ENCODE results near the gene ZNF467. TPM values are rescaled to one million over a fixed set of nuclear protein-coding genes. Genes with fewer than 3 reads are reported as not detected.

The ZNF467 gene
- total RNA-seq, 2 donors from 2014 or later: 6.0 to 7.9 TPM

DNA sequence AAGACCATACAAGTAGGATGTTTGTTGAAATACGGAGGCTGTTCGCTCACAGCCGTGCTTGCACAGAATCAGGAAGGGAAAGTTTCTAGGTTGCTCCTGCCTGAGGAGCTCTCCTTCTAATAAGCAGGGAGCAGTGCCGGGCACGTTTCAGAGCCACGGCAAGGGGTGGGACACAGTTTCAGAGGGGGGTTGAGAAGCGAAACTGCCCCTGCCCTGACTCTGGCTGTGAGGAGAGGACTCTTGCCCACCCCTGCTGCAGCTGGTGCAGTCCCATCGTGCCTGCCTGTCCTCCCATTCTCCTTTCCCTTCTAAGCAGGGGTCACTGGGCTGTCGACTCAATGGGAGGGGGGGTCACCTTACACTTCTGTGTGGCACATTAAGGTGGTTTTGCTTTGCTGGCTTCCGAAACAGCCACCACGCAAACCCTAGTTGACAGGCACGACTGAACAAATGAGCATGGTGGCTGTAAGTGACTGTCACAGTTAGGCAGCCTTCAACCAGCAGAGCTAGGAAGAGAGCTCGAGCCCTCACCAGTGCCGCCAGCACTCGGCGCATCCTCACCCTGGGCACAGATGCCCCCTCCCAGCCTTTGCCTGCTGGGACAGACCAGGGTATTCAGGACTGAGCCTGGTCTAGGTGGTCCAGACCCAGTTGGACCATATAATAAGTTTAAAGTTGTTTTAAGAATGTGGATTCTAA, 37.5 kb downstream of the ZNF467 start:
- Histone ChIP-seq H3K4me1 (replicated peaks) (no peaks in the 10 kb centered on the region), H3K27me3 (replicated peaks; ENCODE audit: insufficient read depth) (no peaks in the 10 kb centered on the region), H3K27ac (no peak overlapping the region), H3K36me3 (no peaks in the 10 kb centered on the region), H3K9me3 (no peaks in the 10 kb centered on the region), H3K4me3 (no peak overlapping the region)
- 56% methylated on average over 16 of the region's 16 CpGs for WGBS
- TF ChIP-seq, protein P1, sequence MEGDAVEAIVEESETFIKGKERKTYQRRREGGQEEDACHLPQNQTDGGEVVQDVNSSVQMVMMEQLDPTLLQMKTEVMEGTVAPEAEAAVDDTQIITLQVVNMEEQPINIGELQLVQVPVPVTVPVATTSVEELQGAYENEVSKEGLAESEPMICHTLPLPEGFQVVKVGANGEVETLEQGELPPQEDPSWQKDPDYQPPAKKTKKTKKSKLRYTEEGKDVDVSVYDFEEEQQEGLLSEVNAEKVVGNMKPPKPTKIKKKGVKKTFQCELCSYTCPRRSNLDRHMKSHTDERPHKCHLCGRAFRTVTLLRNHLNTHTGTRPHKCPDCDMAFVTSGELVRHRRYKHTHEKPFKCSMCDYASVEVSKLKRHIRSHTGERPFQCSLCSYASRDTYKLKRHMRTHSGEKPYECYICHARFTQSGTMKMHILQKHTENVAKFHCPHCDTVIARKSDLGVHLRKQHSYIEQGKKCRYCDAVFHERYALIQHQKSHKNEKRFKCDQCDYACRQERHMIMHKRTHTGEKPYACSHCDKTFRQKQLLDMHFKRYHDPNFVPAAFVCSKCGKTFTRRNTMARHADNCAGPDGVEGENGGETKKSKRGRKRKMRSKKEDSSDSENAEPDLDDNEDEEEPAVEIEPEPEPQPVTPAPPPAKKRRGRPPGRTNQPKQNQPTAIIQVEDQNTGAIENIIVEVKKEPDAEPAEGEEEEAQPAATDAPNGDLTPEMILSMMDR (IDR thresholded peaks at IDR 0.05): no peak
- TF ChIP-seq POLR2A (IDR thresholded peaks at IDR 0.05) (no peak), POLR2AphosphoS5 (IDR thresholded peaks at IDR 0.05) (no peak)
- no peak for DNase-seq (ENCODE audit: low spot score)
- intact Hi-C loops (cut with DNase I): no loop called here

DNA sequence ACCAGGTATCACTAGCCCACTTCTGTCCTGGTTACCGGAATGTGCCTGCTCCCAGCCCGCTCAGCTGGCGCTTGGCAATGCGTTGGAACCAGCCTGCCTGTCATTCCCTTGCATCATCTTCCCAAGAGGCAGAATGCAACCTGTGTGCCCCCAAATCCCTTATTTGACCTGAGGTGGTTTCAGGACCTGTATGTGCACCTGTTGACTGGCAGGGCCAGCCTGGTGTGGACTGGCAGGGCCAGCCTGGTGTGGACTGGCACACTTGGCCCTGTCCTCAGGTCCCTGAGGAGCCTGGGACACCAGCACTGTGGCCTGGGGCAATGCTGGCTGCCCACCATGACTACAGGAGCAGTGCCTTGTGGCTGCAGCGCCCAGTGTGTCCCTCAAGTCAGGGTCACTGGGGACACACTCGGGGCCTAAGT, 38.2 kb downstream of the ZNF467 start:
- 89% methylated on average over 5 of the region's 6 CpGs for WGBS
- Histone ChIP-seq H3K36me3 (peaks cover 0 to 5% of the 10 kb centered on the region in 2 donors), H3K27me3 (replicated peaks; ENCODE audit: insufficient read depth) (no peaks in the 10 kb centered on the region), H3K4me3 (no peak overlapping the region), H3K27ac (no peak overlapping the region), H3K9me3 (no peaks in the 10 kb centered on the region), H3K4me1 (replicated peaks) (no peaks in the 10 kb centered on the region)
- DNase-seq (ENCODE audit: low spot score): no peak
- intact Hi-C loops (cut with DNase I): no loop called here
- TF ChIP-seq POLR2A (IDR thresholded peaks at IDR 0.05): no peak
- no peak for TF ChIP-seq POLR2AphosphoS5 (IDR thresholded peaks at IDR 0.05)
- TF ChIP-seq, protein P1 (IDR thresholded peaks at IDR 0.05): no peak

DNA sequence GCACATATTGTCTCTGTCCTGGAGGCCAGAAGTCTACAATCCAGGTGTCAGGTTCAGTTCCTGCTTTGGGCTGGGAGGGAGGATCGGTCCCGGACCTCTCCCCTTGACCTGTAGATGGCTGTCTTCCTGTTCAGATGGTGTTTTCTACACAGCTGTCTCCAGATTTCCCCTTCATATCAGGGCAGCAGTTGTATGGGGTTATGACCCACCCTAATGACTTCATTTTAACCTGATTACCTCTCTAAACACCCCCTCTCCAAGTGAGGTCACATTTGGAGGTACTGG, 38.7 kb downstream of the ZNF467 start:
- peaks cover 1 to 5% of the 10 kb centered on the region in 2 donors for H3K36me3 ChIP-seq
- no peak overlapping the region for H3K4me3 ChIP-seq
- no peaks in the 10 kb centered on the region for H3K4me1 ChIP-seq (replicated peaks)
- no peaks in the 10 kb centered on the region for H3K27me3 ChIP-seq (replicated peaks; ENCODE audit: insufficient read depth)
- TF ChIP-seq, protein P1 (IDR thresholded peaks at IDR 0.05): no peak
- H3K9me3 ChIP-seq: no peaks in the 10 kb centered on the region
- intact Hi-C loops (cut with DNase I): no loop called here
- DNase-seq (ENCODE audit: low spot score): no peak
- 65% methylated on average over 2 of the region's 2 CpGs for WGBS
- no peak overlapping the region for H3K27ac ChIP-seq

DNA sequence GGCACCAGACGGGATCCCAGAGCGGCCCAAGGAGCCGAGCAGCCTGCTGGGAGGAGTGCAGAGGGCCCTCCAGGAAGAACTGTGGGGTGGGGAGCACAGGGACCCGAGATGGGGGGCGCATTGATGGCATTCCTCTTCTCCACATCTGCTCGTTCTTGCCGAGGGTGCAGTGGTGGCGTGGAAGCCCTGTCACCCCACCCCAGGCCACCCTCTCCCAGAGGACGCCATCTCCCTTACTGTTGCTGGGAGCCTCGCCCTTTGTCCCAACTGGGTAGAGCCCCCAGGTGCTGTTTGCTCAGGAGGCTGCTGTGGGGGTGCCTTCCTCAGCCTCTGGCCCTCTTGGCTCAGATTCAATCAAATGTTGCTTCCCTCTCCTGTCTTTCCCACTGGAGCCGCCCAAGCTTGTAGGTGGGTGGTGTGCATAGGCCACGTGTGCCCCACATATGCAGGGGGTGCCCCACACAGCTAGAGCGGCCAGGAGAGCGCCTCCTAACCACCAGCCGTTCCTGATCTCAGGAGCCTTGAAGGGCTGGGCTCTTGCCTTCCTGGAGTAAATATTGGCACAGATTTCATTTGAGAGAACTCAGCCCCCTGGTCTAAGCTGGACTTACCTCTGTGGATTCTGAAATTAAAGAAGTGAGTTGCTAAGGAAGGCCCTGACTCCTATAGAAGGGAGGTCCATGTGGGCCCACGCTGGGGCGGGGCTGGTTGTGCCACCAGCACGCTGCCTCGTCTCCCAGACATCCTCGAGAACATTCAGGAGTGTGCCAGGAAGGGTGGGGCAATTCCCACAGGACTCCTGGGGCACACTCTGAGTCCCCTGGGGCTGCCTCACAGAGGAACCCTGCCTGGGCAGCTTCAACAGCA, 39.2 kb downstream of the ZNF467 start:
- Histone ChIP-seq H3K9me3 (no peaks in the 10 kb centered on the region), H3K4me1 (replicated peaks) (no peaks in the 10 kb centered on the region), H3K27ac (no peak overlapping the region), H3K4me3 (no peak overlapping the region), H3K27me3 (replicated peaks; ENCODE audit: insufficient read depth) (no peaks in the 10 kb centered on the region), H3K36me3 (peaks cover 5 to 7% of the 10 kb centered on the region in 2 donors)
- DNase-seq (ENCODE audit: low spot score): no peak
- 73% methylated on average over 20 of the region's 20 CpGs for WGBS
- intact Hi-C loops (cut with DNase I): no loop called here
- TF ChIP-seq, protein P1 (IDR thresholded peaks at IDR 0.05): no peak
- TF ChIP-seq POLR2A (IDR thresholded peaks at IDR 0.05) (no peak), POLR2AphosphoS5 (IDR thresholded peaks at IDR 0.05) (no peak)
